Tibial nerve (tissue), 4 donors: Measurements from ENCODE around the gene SF3B1. TPM values are rescaled to one million over a fixed set of nuclear protein-coding genes. Genes with fewer than 3 reads are reported as not detected.

ENCODE experiments used
- DNase-seq, 2 donors: peaks; one replicate each; pipeline ENCODE4 v3.0.0-alpha.2; 2019; ENCODE audit warnings: low spot score in 2 of 2
- H3K27ac ChIP-seq, 4 donors: fragments of 200-600 bp; sonication (generic) in 3 of 4; one replicate each; pipeline ENCODE4 v1.5.1; 2017 to 2019; ENCODE audit warnings: mild to moderate bottlenecking in 1 of 4
- H3K27me3 ChIP-seq, 2 donors: fragments of 200-600 bp; sonication (generic) in 1 of 2; one replicate each; pipeline versions ENCODE4 v1.5.1 to v1.6.0; 2017 to 2019
- H3K36me3 ChIP-seq, 3 donors: fragments of 200-600 bp; sonication (generic); one replicate each; pipeline ENCODE4 v1.5.1; 2018 to 2019
- H3K4me1 ChIP-seq, 4 donors: fragments of 200-600 bp; sonication (generic) in 3 of 4; one replicate each; pipeline ENCODE4 v1.5.1; 2017 to 2019
- H3K4me3 ChIP-seq, 4 donors: fragments of 200-600 bp; sonication (generic) in 3 of 4; one replicate each; pipeline ENCODE4 v1.5.1; 2017 to 2019; ENCODE audit warnings: mild to moderate bottlenecking in 1 of 4, moderate library complexity in 1 of 4
- H3K9me3 ChIP-seq, 4 donors: fragments of 200-600 bp; sonication (generic) in 3 of 4; one replicate each; pipeline ENCODE4 v1.5.1; 2017 to 2019
- CTCF ChIP-seq, 5 experiments: fragments of 200-600 bp in 3 of 5; fragments of 450-650 bp in 2 of 5; sonication (generic) in 3 of 5; IDR thresholded peaks; one replicate each; pipeline ENCODE4 v1.5.1; 2016 to 2019; ENCODE audit warnings: antibody characterized with exemption in 5 of 5, mild to moderate bottlenecking in 3 of 5, moderate library complexity in 2 of 5
- EP300 ChIP-seq, 2 donors: sonication (generic); formaldehyde crosslinking; IDR thresholded peaks; one replicate each; pipeline ENCODE4 v1.6.1; 2017; ENCODE audit warnings: antibody characterized with exemption in 2 of 2, mild to moderate bottlenecking in 1 of 2
- POLR2A ChIP-seq, 2 donors: fragments of 450-650 bp; IDR thresholded peaks; one replicate each; pipeline ENCODE4 v1.6.1; 2017; ENCODE audit warnings: antibody characterized with exemption in 2 of 2, mild to moderate bottlenecking in 2 of 2, moderate library complexity in 2 of 2
- WGBS, 2 donors: methylation state at CpG; one replicate each; pipeline ENCODE4 v1.1.5; 2018; 5-methylcytosine and 5-hydroxymethylcytosine counted together
- total RNA-seq, 4 donors: library from RNA; depleted of rRNA; stranded (reverse); fragments of >200 nt; gene quantifications; one replicate each; pipeline ENCODE4 v1.1.0, GENCODE V29; 2016

Gene SF3B1
- total RNA-seq, 4 donors from 2014 or later = 274 to 335 (median 303) TPM

DNA sequence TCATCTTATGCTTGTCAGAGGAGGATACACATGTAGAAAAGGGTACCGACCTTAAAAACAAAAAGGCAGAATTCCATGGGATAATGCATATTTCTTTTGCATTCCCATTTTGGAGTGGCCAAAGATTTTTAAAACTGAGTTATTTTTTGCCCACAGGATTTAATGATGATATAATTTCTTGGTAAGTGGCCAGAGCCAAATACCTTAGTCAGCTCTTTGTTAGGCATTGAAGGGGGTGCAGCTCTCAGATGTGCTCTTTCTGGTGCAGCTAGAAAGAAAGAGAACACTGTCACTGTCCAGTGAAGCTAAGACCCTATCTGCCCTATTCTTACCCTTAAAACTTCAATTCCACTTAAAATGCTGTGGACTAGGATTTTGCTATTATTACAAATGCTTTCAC lies 29.3 kb upstream of the SF3B1 start:
- Histone ChIP-seq H3K27ac (no peak overlapping the region), H3K4me3 (no peak overlapping the region), H3K27me3 (no peaks in the 10 kb centered on the region), H3K9me3 (no peaks in the 10 kb centered on the region), H3K36me3 (peaks cover 0 to 75% (median 0%) of the 10 kb centered on the region in 3 donors), H3K4me1 (peaks cover 0 to 19% (median 0%) of the 10 kb centered on the region in 4 donors)
- no peak for DNase-seq
- WGBS, 2 donors = 42 to 44% methylated on average over 1 of the region's 1 CpG
- TF ChIP-seq CTCF (IDR thresholded peaks at IDR 0.05) (no peak), EP300 (IDR thresholded peaks at IDR 0.05) (no peak), POLR2A (IDR thresholded peaks at IDR 0.05) (no peak)

GRCh38 chr2:197461057-197461456 lies 26.2 kb upstream of the SF3B1 start:
- Histone ChIP-seq H3K9me3 (no peaks in the 10 kb centered on the region), H3K27ac (no peak overlapping the region), H3K27me3 (no peaks in the 10 kb centered on the region), H3K4me1 (peaks cover 0 to 35% (median 0%) of the 10 kb centered on the region in 4 donors), H3K4me3 (no peak overlapping the region), H3K36me3 (peaks cover 0 to 44% (median 0%) of the 10 kb centered on the region in 3 donors)
- WGBS, 2 donors = 60 to 70% methylated on average over 2 of the region's 2 CpGs
- TF ChIP-seq CTCF (IDR thresholded peaks at IDR 0.05) = no peak
- TF ChIP-seq POLR2A (IDR thresholded peaks at IDR 0.05) = no peak
- TF ChIP-seq EP300 (IDR thresholded peaks at IDR 0.05) = no peak
- DNase-seq = no peak

GRCh38 chr2:197460649-197461048 lies 25.8 kb upstream of the SF3B1 start:
- Histone ChIP-seq H3K9me3 (no peaks in the 10 kb centered on the region), H3K27ac (no peak overlapping the region), H3K4me1 (peaks cover 0 to 39% (median under 1%) of the 10 kb centered on the region in 4 donors), H3K36me3 (peaks cover 0 to 40% (median 0%) of the 10 kb centered on the region in 3 donors), H3K4me3 (no peak overlapping the region), H3K27me3 (no peaks in the 10 kb centered on the region)
- no peak for DNase-seq
- TF ChIP-seq EP300 (IDR thresholded peaks at IDR 0.05) (no peak), CTCF (IDR thresholded peaks at IDR 0.05) (no peak), POLR2A (IDR thresholded peaks at IDR 0.05) (no peak)
- 84 to 89% methylated on average over 4 of the region's 4 CpGs for WGBS, 2 donors

DNA sequence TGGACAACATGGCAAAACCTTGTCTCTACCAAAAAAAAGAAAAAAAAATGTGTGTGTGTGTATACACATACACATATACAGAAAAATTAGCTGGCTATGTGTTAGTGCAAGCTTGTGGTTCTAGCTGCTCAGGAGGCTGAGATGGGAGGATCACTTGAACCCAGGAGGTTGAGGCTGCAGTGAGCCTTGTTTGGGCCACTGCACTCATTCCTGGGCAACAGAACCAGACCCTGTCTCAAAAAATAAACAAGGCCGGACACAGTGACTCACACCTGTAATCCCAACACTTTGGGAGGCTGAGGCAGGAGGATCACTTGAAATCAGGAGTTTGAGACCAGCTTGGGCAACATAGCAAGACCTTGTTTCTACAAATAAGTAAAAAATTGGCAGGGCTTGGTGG lies 20.6 kb upstream of the SF3B1 start:
- Histone ChIP-seq H3K27me3 (no peaks in the 10 kb centered on the region), H3K4me1 (peaks cover 3 to 52% (median 19%) of the 10 kb centered on the region in 4 donors), H3K27ac (no peak overlapping the region), H3K9me3 (no peaks in the 10 kb centered on the region), H3K4me3 (no peak overlapping the region), H3K36me3 (peaks cover 0 to 5% (median 0%) of the 10 kb centered on the region in 3 donors)
- TF ChIP-seq CTCF (IDR thresholded peaks at IDR 0.05) (no peak), EP300 (IDR thresholded peaks at IDR 0.05) (no peak), POLR2A (IDR thresholded peaks at IDR 0.05) (no peak)
- 92 to 100% methylated on average over 1 of the region's 1 CpG for WGBS, 2 donors
- DNase-seq = no peak

DNA sequence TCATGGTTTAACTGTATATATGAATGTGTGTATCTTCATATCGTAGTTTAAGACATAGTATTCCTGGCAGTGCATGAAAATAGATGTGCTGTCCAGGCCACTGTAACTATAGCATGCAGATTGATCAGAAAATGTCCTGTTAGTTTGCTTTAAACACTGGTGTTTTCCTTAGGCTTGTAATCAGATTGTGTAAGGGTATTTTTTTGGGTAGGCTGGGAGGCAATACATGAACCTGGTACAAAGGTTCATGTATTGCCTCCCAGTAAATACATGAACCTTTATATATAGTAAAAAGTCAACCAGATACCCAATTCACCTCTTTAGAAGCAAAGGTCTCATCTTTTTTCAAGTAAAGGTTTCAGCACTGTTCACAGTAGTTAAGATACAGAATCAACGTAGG lies 20.1 kb upstream of the SF3B1 start:
- no peaks in the 10 kb centered on the region for H3K36me3 ChIP-seq
- no peaks in the 10 kb centered on the region for H3K9me3 ChIP-seq
- no peak for DNase-seq
- peak overlapping the region in 2 of 4 donors; percentile 67 to 68 for H3K4me3 ChIP-seq
- H3K4me1 ChIP-seq = peaks cover 3 to 47% (median 19%) of the 10 kb centered on the region in 4 donors
- peak overlapping the region in 2 of 4 donors; percentile 98 to 100 for H3K27ac ChIP-seq
- no peaks in the 10 kb centered on the region for H3K27me3 ChIP-seq
- TF ChIP-seq EP300 (IDR thresholded peaks at IDR 0.05) (no peak), POLR2A (IDR thresholded peaks at IDR 0.05) (no peak), CTCF (IDR thresholded peaks at IDR 0.05) (no peak)
- WGBS, 2 donors = 75 to 76% methylated on average over 2 of the region's 2 CpGs
